NB4 (cell line): ENCODE data around the gene EXOC4.
A peak's percentile ranks its signal among the peaks of the same experiment; 100 is the strongest.

ENCODE experiments used
- DNase-seq: peaks from one replicate; pipeline ENCODE4 v3.0.0; 2010; ENCODE audit warnings: low read depth
- H3K4me3 ChIP-seq: one replicate; pipeline ENCODE4 v1.5.1; 2011; ENCODE audit warnings: mild to moderate bottlenecking, low read depth, low read length, moderate library complexity
- MAX ChIP-seq: IDR thresholded peaks from 2 replicates; pipeline ENCODE4 v1.6.1; 2011; ENCODE audit warnings: low read depth, low read length
- MYC ChIP-seq: IDR thresholded peaks from 2 replicates; pipeline ENCODE4 v1.6.1; 2011; ENCODE audit warnings: low read depth, low read length
- POLR2A ChIP-seq: IDR thresholded peaks from 2 replicates; pipeline ENCODE4 v1.6.1; 2011; ENCODE audit warnings: mild to moderate bottlenecking; ENCODE audit not compliant: insufficient read length; ENCODE audit errors: extremely low read depth
- TF ChIP-seq, protein P1 (sequence below): IDR thresholded peaks from one replicate; pipeline ENCODE4 v1.5.1; 2012; ENCODE audit warnings: low read depth, low read length

The EXOC4 gene

DNA sequence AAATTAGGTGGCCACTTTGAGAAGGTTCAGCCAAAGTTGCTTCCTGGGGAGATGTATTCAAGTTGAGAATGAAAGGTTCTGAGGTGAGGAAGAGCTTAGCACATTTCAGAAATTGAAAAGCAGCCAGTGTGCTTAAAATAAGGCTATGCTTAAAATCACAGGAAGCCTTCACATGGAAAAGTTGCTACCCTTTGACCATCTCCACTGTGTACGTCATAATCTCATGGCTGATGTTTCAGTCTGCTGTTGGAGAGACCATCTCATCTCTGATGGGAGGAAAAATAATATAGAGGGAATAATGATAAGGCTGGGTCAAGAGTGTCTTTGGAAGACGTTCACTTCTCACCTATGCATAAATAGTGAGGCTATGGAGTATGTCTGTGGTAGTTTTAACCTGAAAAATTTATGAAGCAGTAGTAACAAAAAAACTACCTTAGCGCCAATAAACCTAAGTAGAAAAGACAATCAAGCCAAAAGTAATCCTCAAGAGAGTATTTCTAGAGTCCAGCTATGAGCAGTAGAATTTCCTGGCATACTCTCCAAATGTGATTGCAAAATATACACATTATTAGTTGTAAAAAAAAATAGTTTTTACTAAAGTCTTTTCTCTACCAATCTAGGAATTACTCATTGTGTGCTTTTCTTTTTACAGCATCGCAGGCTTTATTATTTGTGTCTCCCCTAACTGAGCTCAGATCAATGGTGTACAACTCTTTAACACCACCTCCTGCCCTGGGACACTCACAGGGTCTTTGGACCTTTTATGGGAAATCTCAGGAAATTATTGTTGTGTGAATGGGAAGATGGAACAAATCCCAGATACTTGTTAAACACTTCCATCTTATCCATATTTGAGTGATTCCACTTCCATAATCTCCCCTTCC lies 439.1 kb downstream of the EXOC4 start:
- no peak for DNase-seq
- no peak overlapping the region for H3K4me3 ChIP-seq
- no peak for TF ChIP-seq MYC
- no peak for TF ChIP-seq MAX
- TF ChIP-seq, protein P1, sequence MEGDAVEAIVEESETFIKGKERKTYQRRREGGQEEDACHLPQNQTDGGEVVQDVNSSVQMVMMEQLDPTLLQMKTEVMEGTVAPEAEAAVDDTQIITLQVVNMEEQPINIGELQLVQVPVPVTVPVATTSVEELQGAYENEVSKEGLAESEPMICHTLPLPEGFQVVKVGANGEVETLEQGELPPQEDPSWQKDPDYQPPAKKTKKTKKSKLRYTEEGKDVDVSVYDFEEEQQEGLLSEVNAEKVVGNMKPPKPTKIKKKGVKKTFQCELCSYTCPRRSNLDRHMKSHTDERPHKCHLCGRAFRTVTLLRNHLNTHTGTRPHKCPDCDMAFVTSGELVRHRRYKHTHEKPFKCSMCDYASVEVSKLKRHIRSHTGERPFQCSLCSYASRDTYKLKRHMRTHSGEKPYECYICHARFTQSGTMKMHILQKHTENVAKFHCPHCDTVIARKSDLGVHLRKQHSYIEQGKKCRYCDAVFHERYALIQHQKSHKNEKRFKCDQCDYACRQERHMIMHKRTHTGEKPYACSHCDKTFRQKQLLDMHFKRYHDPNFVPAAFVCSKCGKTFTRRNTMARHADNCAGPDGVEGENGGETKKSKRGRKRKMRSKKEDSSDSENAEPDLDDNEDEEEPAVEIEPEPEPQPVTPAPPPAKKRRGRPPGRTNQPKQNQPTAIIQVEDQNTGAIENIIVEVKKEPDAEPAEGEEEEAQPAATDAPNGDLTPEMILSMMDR = no peak
- TF ChIP-seq POLR2A = no peak

- TF ChIP-seq POLR2A = no peak
- TF ChIP-seq, protein P1 = no peak
- TF ChIP-seq MYC = no peak
- no peak for TF ChIP-seq MAX
- no peak overlapping the region for H3K4me3 ChIP-seq
- DNase-seq = no peak
Observed at GRCh38 chr7:133693281-133693680, 440.4 kb downstream of the EXOC4 start.

DNA sequence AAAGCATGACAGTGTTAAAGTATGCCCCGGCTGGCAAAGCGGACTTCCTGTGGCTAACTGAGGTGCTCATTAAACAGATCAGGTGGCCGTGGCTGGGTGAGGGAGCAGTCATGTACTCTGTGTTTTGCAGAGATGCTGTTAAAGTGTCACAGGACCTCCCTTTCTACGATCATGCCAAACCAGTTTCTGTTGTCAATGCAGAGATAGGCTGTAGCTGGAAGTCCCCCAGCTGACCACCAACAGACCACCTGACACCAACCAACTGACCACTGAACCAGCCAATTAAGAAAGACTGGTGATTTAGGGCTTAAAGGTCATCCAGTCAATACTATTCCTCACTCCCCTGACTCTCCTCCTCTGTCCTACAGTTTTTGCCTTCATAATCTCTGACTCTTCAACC lies 443.2 kb downstream of the EXOC4 start:
- no peak overlapping the region for H3K4me3 ChIP-seq
- no peak for TF ChIP-seq POLR2A
- TF ChIP-seq MAX = no peak
- no peak for TF ChIP-seq MYC
- TF ChIP-seq, protein P1 = no peak
- peak; percentile 14 for DNase-seq

GRCh38 chr7:133697585-133697984 lies 444.7 kb downstream of the EXOC4 start:
- TF ChIP-seq POLR2A (no peak), MAX (no peak), MYC (no peak)
- TF ChIP-seq, protein P1 = no peak
- DNase-seq = no peak
- H3K4me3 ChIP-seq = no peak overlapping the region

DNA sequence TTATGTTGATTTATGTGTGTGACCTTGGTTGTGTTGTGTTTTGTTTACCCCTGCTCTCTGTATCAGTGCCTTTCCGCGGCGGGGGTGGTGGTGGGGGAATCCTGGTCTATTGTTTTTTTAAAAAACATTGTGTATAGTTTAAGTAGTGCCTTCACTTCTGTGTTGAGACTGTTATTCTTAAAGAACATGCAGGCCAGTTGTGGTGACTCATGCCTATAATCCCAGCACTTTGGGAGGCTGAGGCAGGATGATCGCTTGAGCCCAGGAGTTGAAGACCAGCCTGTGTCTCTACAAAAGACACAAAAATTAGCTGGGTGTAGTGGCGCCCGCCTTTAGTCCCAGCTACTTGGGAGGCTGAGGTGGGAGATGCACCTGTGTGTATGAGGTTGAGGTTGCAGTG lies 445.2 kb downstream of the EXOC4 start:
- H3K4me3 ChIP-seq = no peak overlapping the region
- DNase-seq = no peak
- TF ChIP-seq MAX = no peak
- TF ChIP-seq POLR2A = no peak
- TF ChIP-seq MYC = no peak
- TF ChIP-seq, protein P1 = no peak
